HepG2 (cell line): Measurements from ENCODE around the gene SERHL2. TPM values are rescaled to one million over a fixed set of nuclear protein-coding genes. Genes with fewer than 3 reads are reported as not detected.

ENCODE experiments used
- ATAC-seq: fragments of 200-7000 bp; cut with Tn5 transposase; 3 replicates; pipeline ENCODE4 v1.9.1; 2020; ENCODE audit warnings: mild to moderate bottlenecking, moderate library complexity
- BruUV-seq: library from RNA; stranded (reverse); fragments of 400-500 nt; replicated peaks from 2 replicates; lab custom pipeline; 2021; lab: Mats Ljungman, UMichigan
- CTCF ChIA-PET: fragments of 300-600 bp; formaldehyde crosslinking; extraction: SDS; loops from one replicate; lab custom pipeline; 2021; ENCODE audit warnings: low total read pairs, inconsistent platforms, low intra/inter-chr PET ratio; lab: Yijun Ruan, JAX
- POLR2A ChIA-PET: fragments of 350-600 bp; sonication (Branson Sonifier 250); formaldehyde crosslinking; loops from one replicate; lab custom pipeline; 2020; ENCODE audit warnings: antibody characterized with exemption, inconsistent platforms; lab: Yijun Ruan, JAX
- DNase-seq: peaks from one replicate; pipeline ENCODE4 v3.0.0-alpha.2; 2015; ENCODE audit warnings: low spot score
- FAIRE-seq: peaks from 3 replicates; lab custom pipeline; 2011; peaks lifted over from hg19 to GRCh38; lab: Jason Lieb, UNC
- H2AFZ ChIP-seq: one replicate; pipeline ENCODE4 v1.6.1; 2011; ENCODE audit warnings: low read length, inconsistent platforms
- H3K27ac ChIP-seq: fragments of 300-600 bp; 3 replicates; pipeline ENCODE4 v1.8.0; 2011; ENCODE audit warnings: mixed run types, mild to moderate bottlenecking, mixed read lengths, low read length, inconsistent platforms; ENCODE audit not compliant: insufficient read depth; ENCODE audit errors: extremely low read length
- H3K27me3 ChIP-seq, 2 experiments: fragments of 200-600 bp in 1 of 2; 2 replicates in 1 of 2; 3 replicates in 1 of 2; pipeline versions ENCODE4 v1.6.0 to v1.8.0; 2011; ENCODE audit warnings: low read length in 2 of 2, mild to moderate bottlenecking in 2 of 2, moderate library complexity in 2 of 2, inconsistent platforms in 1 of 2; ENCODE audit not compliant: insufficient read depth in 2 of 2, control insufficient read depth in 1 of 2
- H3K36me3 ChIP-seq, 2 experiments: fragments of 200-600 bp in 1 of 2; replicated peaks in 1 of 2; 2 replicates in 1 of 2; 3 replicates in 1 of 2; pipeline versions ENCODE4 v1.5.1 to v1.8.0; 2011; ENCODE audit warnings: low read length in 2 of 2, inconsistent platforms in 1 of 2; ENCODE audit not compliant: insufficient read depth in 2 of 2, control insufficient read depth in 1 of 2
- H3K4me1 ChIP-seq: 2 replicates; pipeline ENCODE4 v1.5.1; 2012; ENCODE audit warnings: low read length, inconsistent platforms; ENCODE audit not compliant: insufficient read depth
- H3K4me2 ChIP-seq: 2 replicates; pipeline ENCODE4 v1.6.0; 2011; ENCODE audit warnings: low read depth, low read length, inconsistent platforms
- H3K4me3 ChIP-seq, 3 experiments: fragments of 200-600 bp in 1 of 3; sonication (generic), shearing (Covaris generic) in 1 of 3; replicated peaks in 1 of 3; 2 replicates each; pipeline ENCODE4 v1.5.1; 2011 to 2016; ENCODE audit warnings: low read length in 3 of 3, inconsistent platforms in 2 of 3, low read depth in 2 of 3, mild to moderate bottlenecking in 2 of 3, control low read depth in 1 of 3, mixed read lengths in 1 of 3; ENCODE audit not compliant: insufficient read depth in 1 of 3
- H3K79me2 ChIP-seq: one replicate; pipeline ENCODE4 v1.6.1; 2011; ENCODE audit warnings: low read length, inconsistent platforms; ENCODE audit not compliant: insufficient read depth
- H3K9ac ChIP-seq: 2 replicates; pipeline ENCODE4 v1.6.0; 2011; ENCODE audit warnings: mild to moderate bottlenecking, low read depth, low read length, inconsistent platforms; ENCODE audit not compliant: insufficient read depth
- H3K9me3 ChIP-seq: 2 replicates; pipeline ENCODE4 v1.5.1; 2012; ENCODE audit warnings: mild to moderate bottlenecking, low read length
- H4K20me1 ChIP-seq: 2 replicates; pipeline ENCODE4 v1.6.0; 2011; ENCODE audit warnings: inconsistent platforms, mild to moderate bottlenecking, low read length, moderate library complexity; ENCODE audit not compliant: insufficient read depth
- ARNT ChIP-seq: fragments of 450-650 bp; IDR thresholded peaks from 2 replicates; pipeline ENCODE4 v1.6.1; 2017
- HCFC1 ChIP-seq: fragments of 150-350 bp; IDR thresholded peaks from 2 replicates; pipeline ENCODE4 v1.6.1; 2014; ENCODE audit warnings: low read depth, low read length
- MAF1 ChIP-seq: sonication (generic); formaldehyde crosslinking; IDR thresholded peaks from 2 replicates; pipeline ENCODE4 v1.5.0; 2020; ENCODE audit warnings: missing genetic modification reagents, borderline replicate concordance
- MAFF ChIP-seq: IDR thresholded peaks from 2 replicates; pipeline ENCODE4 v1.6.1; 2011; ENCODE audit warnings: low read depth, low read length, improper control_type of control experiment
- MXI1 ChIP-seq: IDR thresholded peaks from 3 replicates; pipeline ENCODE4 v1.6.1; 2012; ENCODE audit warnings: low read depth, low read length, inconsistent platforms, borderline replicate concordance
- NCOA5 ChIP-seq: sonication (generic); formaldehyde crosslinking; IDR thresholded peaks from 2 replicates; pipeline ENCODE4 v1.4.0; 2020; ENCODE audit warnings: missing genetic modification reagents
- RBM39 ChIP-seq: fragments of 200-400 bp; formaldehyde crosslinking; IDR thresholded peaks from one replicate; pipeline ENCODE4 v1.6.1; 2018; ENCODE audit warnings: antibody characterized with exemption, mild to moderate bottlenecking, low read depth, low read length; ENCODE audit not compliant: poor library complexity, severe bottlenecking
- TBL1XR1 ChIP-seq: fragments of 150-350 bp; IDR thresholded peaks from 2 replicates; pipeline ENCODE4 v1.6.1; 2014; ENCODE audit warnings: borderline replicate concordance, low read length; ENCODE audit not compliant: partially characterized antibody
- TOE1 ChIP-seq: sonication (generic); formaldehyde crosslinking; IDR thresholded peaks from 2 replicates; pipeline ENCODE4 v1.4.0; 2020; ENCODE audit warnings: mild to moderate bottlenecking, missing genetic modification reagents
- ZNF17 ChIP-seq: sonication (generic); formaldehyde crosslinking; IDR thresholded peaks from 2 replicates; pipeline ENCODE4 v1.5.0; 2020; ENCODE audit warnings: mild to moderate bottlenecking, missing genetic modification reagents
- ZNF557 ChIP-seq: sonication (generic); formaldehyde crosslinking; IDR thresholded peaks from 2 replicates; pipeline ENCODE4 v1.4.0; 2020; ENCODE audit warnings: missing genetic modification reagents
- ZNF724P ChIP-seq: sonication (generic); formaldehyde crosslinking; IDR thresholded peaks from 2 replicates; pipeline ENCODE4 v1.8.0; 2022; ENCODE audit warnings: missing genetic modification reagents, borderline replicate concordance
- ZNF841 ChIP-seq: sonication (generic); formaldehyde crosslinking; IDR thresholded peaks from 2 replicates; pipeline ENCODE4 v1.8.1; 2023; ENCODE audit warnings: missing genetic modification reagents, borderline replicate concordance
- WGBS: methylation state at CpG from one replicate; pipeline ENCODE4 v1.1.6; 2017; ENCODE audit warnings: low lambda C conversion rate; 5-methylcytosine and 5-hydroxymethylcytosine counted together
- in situ Hi-C: cut with HindIII; loops from 2 replicates; pipeline ENCODE4 v1.10.0; 2017; ENCODE audit warnings: low pct_unique_long_range_greater_than_20kb; ENCODE audit not compliant: extremely low pct_ligation_motif_present
- intact Hi-C: fragments of 100-400 bp; cut with micrococcal nuclease; formaldehyde crosslinking; loops from one replicate; pipeline ENCODE4 v1.10.0; 2022; ENCODE audit not compliant: unreplicated experiment
- polyA plus RNA-seq, 8 experiments: library from polyadenylated mRNA; depleted of rRNA in 3 of 8; stranded (reverse) in 7 of 8; unstranded in 1 of 8; fragments of >200 nt; fragmentation: Illumina TruSeq in 4 of 8; extraction: Trizol in 4 of 8; gene quantifications; 2 replicates each; pipeline versions ENCODE4 v1.2.1 to v1.2.3, GENCODE V29; 2011 to 2016; ENCODE audit warnings: low read depth in 4 of 8, missing spikeins in 1 of 8, mixed read lengths in 1 of 8; ENCODE audit not compliant: insufficient read depth in 1 of 8
- total RNA-seq, 5 experiments: library from RNA; depleted of rRNA; stranded (reverse); fragments of >200 nt; fragmentation: Illumina TruSeq; extraction: Trizol; gene quantifications; 2 replicates each; pipeline ENCODE4 v1.2.3, GENCODE V29; 2016; ENCODE audit warnings: low read depth in 1 of 5
- TF ChIP-seq, protein P1 (sequence below): sonication (generic); formaldehyde crosslinking; IDR thresholded peaks from 2 replicates; pipeline ENCODE4 v1.8.1; 2023; ENCODE audit warnings: mild to moderate bottlenecking, moderate library complexity, missing genetic modification reagents
- TF ChIP-seq, protein P2 (sequence below): IDR thresholded peaks from 2 replicates; pipeline ENCODE4 v1.6.1; 2016
- TF ChIP-seq, protein P3 (sequence below): sonication (generic); formaldehyde crosslinking; IDR thresholded peaks from 2 replicates; pipeline ENCODE4 v1.5.0; 2020; ENCODE audit warnings: missing genetic modification reagents
- TF ChIP-seq, protein P4 (sequence below): sonication (generic); formaldehyde crosslinking; IDR thresholded peaks from 2 replicates; pipeline ENCODE4 v1.8.1; 2023; ENCODE audit warnings: mild to moderate bottlenecking, inconsistent platforms, moderate library complexity, missing genetic modification reagents, borderline replicate concordance

Gene SERHL2
- total and polyA plus RNA-seq, 2 of the 13 experiments (the other 11 are each of a cell fraction or from before 2014, with no cell fraction given) = 1.0 to 1.8 TPM

DNA sequence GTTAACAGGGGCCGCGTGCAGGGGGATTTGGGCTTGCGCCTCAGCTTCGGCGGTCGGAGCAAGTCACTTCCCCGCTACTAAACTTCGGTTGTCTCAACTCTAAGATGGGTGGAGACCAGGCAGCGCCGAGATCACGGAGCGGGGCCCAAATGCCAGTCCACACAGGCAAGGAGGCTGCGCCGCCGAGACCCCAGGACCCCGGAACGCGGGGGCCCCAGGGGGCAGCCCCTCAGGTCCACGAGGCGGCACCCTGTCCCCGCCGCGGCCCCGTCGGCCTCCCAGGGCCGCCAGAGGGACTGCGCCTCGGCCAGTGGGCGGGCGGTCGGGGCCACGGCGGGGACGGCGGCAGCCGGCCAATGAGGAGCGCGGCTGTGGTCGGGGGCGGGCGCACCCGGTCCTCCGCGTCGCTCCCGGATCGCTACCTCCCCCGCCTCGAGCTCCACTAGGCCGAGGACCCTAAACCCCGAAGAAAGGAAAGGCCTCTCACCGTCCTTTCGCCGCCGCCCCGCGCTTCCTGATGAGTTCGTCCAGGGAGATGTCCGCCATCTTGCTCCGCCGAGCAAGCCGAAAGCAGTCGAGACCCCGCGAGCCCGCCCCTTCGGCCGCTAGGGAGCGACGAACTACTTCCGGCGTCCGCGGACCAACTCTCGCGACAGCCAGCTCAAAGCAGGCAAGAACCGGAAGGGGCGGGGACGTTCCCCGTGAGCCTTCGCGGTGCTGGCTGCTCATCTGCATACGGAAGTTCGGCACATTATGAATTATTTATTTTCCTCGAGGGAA is 60.7 kb downstream of the SERHL2 start, which contains the start of gene POLDIP3 (continued):
- TF ChIP-seq, protein P1, sequence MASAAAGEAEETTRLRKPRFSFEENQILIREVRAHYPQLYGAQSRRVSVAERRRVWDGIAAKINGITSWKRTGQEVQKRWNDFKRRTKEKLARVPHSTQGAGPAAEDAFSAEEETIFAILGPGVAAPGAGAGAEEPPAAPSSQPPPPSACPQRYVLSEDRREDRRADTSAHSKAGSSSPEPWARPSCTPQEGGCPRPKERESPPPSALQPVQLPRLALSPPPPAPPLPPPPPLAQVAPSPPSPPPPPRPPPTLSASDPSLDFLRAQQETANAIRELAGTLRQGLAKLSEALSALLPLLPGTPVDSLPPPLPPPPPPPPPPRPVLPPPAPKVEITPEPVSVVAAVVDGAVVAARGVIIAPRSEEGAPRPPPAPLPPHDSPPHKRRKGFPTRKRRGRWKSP (CRISPR knock-in tag) = 0 out of 2 replicates have a peak, but pooled peaks have one; percentile 15
- TF ChIP-seq, protein P2, sequence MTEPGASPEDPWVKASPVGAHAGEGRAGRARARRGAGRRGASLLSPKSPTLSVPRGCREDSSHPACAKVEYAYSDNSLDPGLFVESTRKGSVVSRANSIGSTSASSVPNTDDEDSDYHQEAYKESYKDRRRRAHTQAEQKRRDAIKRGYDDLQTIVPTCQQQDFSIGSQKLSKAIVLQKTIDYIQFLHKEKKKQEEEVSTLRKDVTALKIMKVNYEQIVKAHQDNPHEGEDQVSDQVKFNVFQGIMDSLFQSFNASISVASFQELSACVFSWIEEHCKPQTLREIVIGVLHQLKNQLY = no peak

DNA sequence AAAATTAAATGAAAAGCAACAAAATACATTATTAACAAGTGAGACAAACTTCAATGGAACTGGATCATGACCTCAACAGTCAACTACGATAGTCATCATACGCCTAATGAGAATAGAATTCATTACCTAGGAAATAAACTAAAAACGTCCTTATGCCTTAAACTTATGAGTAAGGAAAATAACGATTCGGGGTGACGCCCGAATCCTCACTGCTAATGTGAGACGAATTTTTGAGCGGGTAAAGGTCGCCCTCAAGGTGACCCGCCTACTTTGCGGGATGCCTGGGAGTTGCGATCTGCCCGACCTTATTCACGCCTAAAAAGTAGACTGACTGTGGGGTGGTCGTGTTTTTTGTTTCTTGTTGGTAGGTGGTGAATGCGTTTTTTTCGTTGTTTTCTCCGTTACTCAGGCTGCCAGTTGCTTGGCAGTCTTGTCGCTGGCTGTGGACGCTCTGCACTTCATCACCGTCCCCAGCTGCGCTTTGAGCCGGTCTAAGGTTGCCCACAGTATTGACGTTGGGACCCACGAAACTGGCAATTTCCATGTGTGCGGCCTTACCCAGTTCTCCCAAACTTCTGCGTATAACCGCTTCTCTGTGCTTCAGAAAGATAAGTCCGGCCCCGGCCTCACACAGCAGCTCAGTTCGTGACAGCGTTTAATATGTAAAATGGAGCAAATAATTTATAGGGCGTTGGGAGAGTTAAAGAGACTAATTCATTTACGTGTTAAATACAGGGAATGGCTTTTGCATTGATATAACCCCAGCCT is 61.5 kb downstream of the SERHL2 start:
- Histone ChIP-seq H3K4me3 (peak overlapping the region; percentile 75 to 90 (median 78)), H2AFZ (no peak overlapping the region), H3K9me3 (no peaks in the 10 kb centered on the region), H3K79me2 (peaks cover 40% of the 10 kb centered on the region), H3K4me1 (peaks cover 48% of the 10 kb centered on the region), H3K4me2 (peak overlapping the region; percentile 99), H4K20me1 (peaks cover 14% of the 10 kb centered on the region), H3K27me3 (no peaks in the 10 kb centered on the region; a peak in 1 of 5 replicates), H3K27ac (peak overlapping the region; percentile 93), H3K36me3 (peaks cover 7 to 15% of the 10 kb centered on the region in 2 experiments; a peak in 4 of 5 replicates), H3K9ac (peak overlapping the region; percentile 94)
- POLR2A ChIA-PET = interaction anchor here (0.6 to 3.3 kb wide), 32 partner anchors 10 to 946 kb away, joined by 3 to 54 read pairs (median 4); partner anchors contain the start of genes ARFGAP3, CYB5R3 and SERHL2
- FAIRE-seq (peak; percentile 21), DNase-seq (peak; percentile 96), ATAC-seq (peak; percentile 78)
- TSS peak; percentile 100 for BruUV-seq
- in situ Hi-C loops (no loop called here), intact Hi-C loops (loop anchor here (10.0 kb wide), 1 partner anchor 100 kb away; the partner anchor contains the start of gene RRP7A)
- CTCF ChIA-PET = no interaction called here
- WGBS = 1% methylated on average over 35 of the region's 35 CpGs
- TF ChIP-seq MAFF (peak; percentile 54), NCOA5 (peak; percentile 95; the same call in 1 of the 2 replicates), TBL1XR1 (peak; percentile 81), ZNF724P (peak; percentile 82; the same call in 1 of the 2 replicates), MAF1 (CRISPR knock-in tag) (peak; percentile 91; the same call in 1 of the 2 replicates), TOE1 (CRISPR knock-in tag) (peak; percentile 97; the same call in 1 of the 2 replicates), ZNF557 (CRISPR knock-in tag) (peak; percentile 28; the same call in 1 of the 2 replicates), ZNF841 (CRISPR knock-in tag) (0 out of 2 replicates have a peak, but pooled peaks have one; percentile 91), ARNT (no peak), ZNF17 (CRISPR knock-in tag) (peak; percentile 56; the same call in 1 of the 2 replicates), HCFC1 (no peak), MXI1 (peak; percentile 10; the same call in 1 of the 3 replicates), RBM39 (peak; percentile 76)
- TF ChIP-seq, protein P3, sequence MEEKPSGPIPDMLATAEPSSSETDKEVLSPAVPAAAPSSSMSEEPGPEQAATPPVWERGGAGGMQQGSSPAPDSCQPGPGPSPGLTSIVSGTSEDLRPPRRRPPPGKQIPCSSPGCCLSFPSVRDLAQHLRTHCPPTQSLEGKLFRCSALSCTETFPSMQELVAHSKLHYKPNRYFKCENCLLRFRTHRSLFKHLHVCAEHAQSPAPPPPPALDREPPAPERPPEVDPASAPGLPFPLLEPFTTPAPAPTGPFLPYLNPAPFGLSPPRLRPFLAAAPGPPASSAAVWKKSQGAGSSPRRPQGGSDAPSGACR (CRISPR knock-in tag) = no peak; the same call in 1 of the 2 replicates
- TF ChIP-seq, protein P4, sequence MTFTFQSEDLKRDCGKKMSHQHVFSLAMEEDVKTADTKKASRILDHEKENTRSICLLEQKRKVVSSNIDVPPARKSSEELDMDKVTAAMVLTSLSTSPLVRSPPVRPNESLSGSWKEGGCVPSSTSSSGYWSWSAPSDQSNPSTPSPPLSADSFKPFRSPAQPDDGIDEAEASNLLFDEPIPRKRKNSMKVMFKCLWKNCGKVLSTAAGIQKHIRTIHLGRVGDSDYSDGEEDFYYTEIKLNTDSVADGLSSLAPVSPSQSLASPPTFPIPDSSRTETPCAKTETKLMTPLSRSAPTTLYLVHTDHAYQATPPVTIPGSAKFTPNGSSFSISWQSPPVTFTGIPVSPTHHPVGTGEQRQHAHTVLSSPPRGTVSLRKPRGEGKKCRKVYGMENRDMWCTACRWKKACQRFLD = peak; percentile 82; the same call in 1 of the 2 replicates
